ENCODE data around the gene EFHD2. TPM values are rescaled to one million over a fixed set of nuclear protein-coding genes. Genes with fewer than 3 reads are reported as not detected.
"Not testable (repeated sequence)": the region's sequence is repeated elsewhere in the genome, so short reads cannot be mapped to it uniquely, and the experiment has no call there.

The EFHD2 gene
- total RNA-seq, 2 experiments from 2014 or later, result 43.1 to 48.6 TPM

DNA sequence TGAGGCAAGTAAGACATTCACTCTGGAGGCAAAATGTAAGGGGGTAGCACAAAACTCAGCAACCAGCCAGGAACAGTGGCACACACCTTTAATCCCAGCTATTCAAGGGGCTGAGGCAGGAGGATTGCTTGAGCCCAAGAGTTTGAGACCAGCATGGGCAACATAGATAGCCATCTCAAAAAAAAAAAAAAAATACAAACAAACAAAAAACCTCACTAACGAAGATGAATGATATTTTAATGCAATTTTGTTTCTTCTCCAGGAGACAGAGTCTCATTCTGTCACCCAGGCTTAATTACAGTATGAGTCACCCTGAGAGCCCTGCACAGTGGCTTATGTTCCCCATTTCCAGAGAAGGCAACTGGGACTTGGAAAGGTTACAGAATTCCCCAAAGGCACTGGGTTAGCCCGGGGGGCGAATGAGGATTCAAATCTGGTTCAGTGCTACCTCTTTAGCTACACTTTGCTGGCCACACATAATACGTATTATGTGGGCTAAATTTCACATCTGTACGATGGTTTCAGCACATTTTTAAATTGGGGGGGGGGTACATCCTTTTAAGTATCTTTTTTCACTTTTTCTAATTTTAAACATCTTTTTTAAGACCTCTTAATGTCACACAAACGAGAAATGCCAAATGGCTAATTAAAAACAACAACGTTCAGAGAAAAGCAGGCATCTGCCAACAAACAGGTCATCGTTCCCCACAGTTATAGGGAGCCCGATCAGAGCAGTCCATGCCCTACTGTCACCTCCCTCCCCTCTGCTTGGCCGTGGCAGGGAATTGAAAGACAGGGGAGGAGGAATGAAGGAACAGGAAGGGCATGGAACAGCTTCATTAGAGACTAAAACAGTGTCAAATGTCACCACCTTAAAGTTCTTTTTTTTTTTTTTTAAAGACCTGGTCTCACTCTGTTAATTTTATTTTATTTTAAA lies 50.4 kb downstream of the EFHD2 start:
- ATAC-seq, result no peak
- Mint-ChIP-seq H3K9me3 (ENCODE audit: low read depth) (no peaks in the 10 kb centered on the region), H3K27ac (no peak overlapping the region), H3K4me3 (no peak overlapping the region), H3K36me3 (ENCODE audit: low read depth) (no peaks in the 10 kb centered on the region), H3K4me1 (no peaks in the 10 kb centered on the region), H3K27me3 (no peaks in the 10 kb centered on the region)
- intact Hi-C loops (cut with DNase I, micrococcal nuclease), result no loop called here
- CTCF ChIA-PET, result no interaction called here
- POLR2A ChIA-PET, result no interaction called here
- DNase-seq, result no peak

DNA sequence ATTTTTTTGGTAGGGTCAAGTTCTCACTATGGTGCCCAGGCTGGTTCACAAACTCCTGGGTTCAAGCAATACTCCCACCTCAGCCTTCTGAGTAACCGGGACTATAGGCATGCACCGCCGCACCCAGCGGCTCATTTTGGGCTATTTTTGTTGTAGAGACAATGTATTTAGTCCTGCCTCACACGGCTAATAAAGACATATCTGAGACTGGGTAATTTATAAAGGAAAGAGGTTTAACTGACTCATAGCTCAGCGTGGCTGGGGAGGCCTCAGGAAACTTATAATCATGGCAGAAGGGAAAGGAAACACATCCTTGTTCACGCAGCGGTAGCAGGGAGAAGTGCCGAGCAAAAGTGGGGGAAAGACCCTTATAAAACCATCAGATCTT lies 51.0 kb downstream of the EFHD2 start:
- ATAC-seq (no peak), DNase-seq (no peak)
- H3K4me1 Mint-ChIP-seq, result no peaks in the 10 kb centered on the region
- CTCF ChIA-PET, result no interaction called here
- no peak overlapping the region for H3K27ac Mint-ChIP-seq
- H3K36me3 Mint-ChIP-seq (ENCODE audit: low read depth), result no peaks in the 10 kb centered on the region
- no peaks in the 10 kb centered on the region for H3K27me3 Mint-ChIP-seq
- no peak overlapping the region for H3K4me3 Mint-ChIP-seq
- intact Hi-C loops (cut with DNase I, micrococcal nuclease), result no loop called here
- no peaks in the 10 kb centered on the region for H3K9me3 Mint-ChIP-seq (ENCODE audit: low read depth)
- POLR2A ChIA-PET, result no interaction called here

DNA sequence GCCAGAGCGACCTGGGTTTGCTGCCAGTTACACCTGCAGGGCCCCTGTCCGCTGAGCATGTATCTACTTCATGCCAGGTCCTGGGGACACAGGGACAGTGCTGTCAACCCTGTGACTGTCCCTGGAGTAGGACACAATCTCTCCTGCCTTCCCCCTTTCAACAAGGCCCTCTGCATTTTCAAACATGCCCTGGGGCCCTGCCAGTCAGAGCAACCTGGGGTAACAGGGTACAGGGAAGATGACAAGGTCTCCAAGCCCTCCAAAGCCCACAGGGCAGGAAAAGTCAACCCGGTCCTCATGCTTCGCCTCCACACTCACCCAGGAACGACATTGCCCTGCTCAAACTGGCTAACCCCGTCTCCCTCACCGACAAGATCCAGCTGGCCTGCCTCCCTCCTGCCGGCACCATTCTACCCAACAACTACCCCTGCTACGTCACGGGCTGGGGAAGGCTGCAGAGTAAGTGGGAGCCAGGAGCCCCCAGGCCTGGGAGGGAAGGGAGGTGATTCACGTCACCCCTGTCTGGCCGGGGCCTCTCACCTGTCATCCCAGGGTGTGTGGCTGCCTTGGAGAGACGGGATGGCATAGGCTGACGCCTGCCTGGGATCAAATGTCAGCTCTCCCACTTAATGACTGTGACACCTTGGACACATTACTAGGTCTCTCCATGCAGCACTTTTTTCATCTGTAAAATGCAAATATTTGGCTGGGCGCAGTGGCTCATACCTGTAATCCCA lies 53.5 kb downstream of the EFHD2 start:
- ATAC-seq; DNase-seq; H3K4me1 Mint-ChIP-seq; H3K4me3 Mint-ChIP-seq; H3K36me3 Mint-ChIP-seq (ENCODE audit: low read depth); H3K27me3 Mint-ChIP-seq; H3K9me3 Mint-ChIP-seq (ENCODE audit: low read depth); CTCF ChIA-PET; intact Hi-C loops (cut with DNase I, micrococcal nuclease); H3K27ac Mint-ChIP-seq; POLR2A ChIA-PET: not testable (repeated sequence)

DNA sequence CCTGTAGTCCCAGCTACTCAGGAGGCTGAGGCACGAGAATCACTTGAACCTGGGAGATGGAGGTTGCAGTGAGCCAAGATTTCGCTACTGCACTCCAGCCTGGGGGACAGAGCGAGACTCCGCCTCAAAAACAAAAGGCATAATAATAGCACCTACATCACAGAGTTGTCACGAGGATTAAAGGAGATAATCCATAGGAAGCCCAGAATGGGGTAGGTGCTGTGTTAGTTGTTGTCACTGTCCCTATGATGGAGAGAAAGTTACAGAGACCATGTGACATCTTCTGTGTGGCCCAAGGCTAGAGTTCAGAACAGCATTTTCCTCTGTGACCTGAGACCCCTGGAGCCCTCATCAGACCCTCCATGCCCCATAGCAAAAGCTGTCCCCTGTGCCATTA lies 54.2 kb downstream of the EFHD2 start:
- ATAC-seq; intact Hi-C loops (cut with DNase I, micrococcal nuclease); H3K4me1 Mint-ChIP-seq; DNase-seq; H3K27ac Mint-ChIP-seq; H3K9me3 Mint-ChIP-seq (ENCODE audit: low read depth); H3K27me3 Mint-ChIP-seq; CTCF ChIA-PET; H3K36me3 Mint-ChIP-seq (ENCODE audit: low read depth); H3K4me3 Mint-ChIP-seq; POLR2A ChIA-PET: not testable (repeated sequence)

DNA sequence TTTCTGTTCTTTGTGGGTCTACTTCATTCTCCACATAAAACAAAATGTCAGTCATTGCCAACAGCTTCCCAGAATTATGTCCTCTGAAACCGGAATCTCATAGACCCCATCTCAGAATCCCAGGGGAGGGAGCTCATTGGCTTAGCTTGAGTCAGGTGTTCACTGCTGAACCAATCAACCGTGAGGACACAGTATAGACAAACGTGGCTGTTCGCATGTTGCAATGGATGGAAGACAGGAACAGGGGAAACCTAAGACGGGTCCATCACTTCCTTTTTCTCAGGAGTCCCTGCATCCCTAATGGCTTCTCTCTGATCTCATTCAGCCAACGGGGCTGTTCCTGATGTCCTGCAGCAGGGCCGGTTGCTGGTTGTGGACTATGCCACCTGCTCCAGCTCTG lies 56.0 kb downstream of the EFHD2 start:
- Mint-ChIP-seq H3K36me3 (ENCODE audit: low read depth) (no peaks in the 10 kb centered on the region), H3K27ac (no peak overlapping the region), H3K9me3 (ENCODE audit: low read depth) (no peaks in the 10 kb centered on the region), H3K27me3 (peaks cover 2% of the 10 kb centered on the region), H3K4me3 (no peak overlapping the region), H3K4me1 (no peaks in the 10 kb centered on the region)
- ChIA-PET CTCF (no interaction called here), POLR2A (no interaction called here)
- ATAC-seq, result no peak
- intact Hi-C loops (cut with DNase I, micrococcal nuclease), result no loop called here
- DNase-seq, result no peak

DNA sequence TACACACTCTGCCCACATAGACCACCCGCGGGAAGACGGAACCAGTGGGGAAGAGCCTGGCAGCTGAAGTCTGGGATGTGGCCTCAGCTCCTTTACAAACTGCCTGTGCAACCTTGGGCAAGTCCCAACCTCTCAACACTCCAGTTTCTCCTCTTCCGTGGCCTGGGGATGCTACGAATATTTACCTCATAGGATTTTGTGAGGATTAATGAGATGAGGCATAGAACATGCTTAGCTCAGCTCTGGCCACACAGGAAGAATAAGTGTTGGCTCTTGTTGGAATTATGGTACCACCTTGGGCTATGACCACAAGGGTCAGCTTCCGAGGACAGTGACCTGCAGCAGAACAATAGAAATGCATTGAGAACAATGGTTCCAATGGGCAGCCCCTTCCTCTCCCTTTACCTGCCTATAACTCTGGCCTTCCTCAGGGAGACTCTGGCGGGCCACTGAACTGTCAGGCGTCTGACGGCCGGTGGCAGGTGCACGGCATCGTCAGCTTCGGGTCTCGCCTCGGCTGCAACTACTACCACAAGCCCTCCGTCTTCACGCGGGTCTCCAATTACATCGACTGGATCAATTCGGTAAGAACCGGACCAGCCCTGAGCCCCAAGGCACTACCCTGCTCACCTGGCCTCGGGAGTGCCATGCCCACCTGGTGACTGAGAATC lies 57.4 kb downstream of the EFHD2 start:
- CTCF ChIA-PET; H3K36me3 Mint-ChIP-seq (ENCODE audit: low read depth); H3K4me1 Mint-ChIP-seq; ATAC-seq; H3K4me3 Mint-ChIP-seq; H3K27ac Mint-ChIP-seq; DNase-seq; H3K27me3 Mint-ChIP-seq; POLR2A ChIA-PET; intact Hi-C loops (cut with DNase I, micrococcal nuclease); H3K9me3 Mint-ChIP-seq (ENCODE audit: low read depth): not testable (repeated sequence)

DNA sequence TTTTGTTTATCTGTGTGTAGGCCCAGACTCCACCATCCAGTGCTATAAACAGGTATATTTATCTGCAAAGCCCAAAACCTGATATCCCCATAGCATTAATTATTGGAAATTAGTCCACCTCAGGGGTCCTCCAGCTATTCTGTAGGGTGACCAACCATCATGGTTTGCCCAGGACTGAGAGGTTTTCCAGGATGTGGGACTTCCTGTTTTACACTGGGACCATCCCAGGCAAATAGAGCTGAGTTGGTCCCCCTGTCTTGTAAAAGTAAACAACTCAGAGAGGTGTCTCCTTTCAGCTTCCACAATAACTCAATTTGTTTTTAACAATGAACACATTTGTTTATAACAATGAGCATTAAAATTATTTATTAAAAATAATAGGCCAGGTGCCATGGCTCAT lies 58.5 kb downstream of the EFHD2 start:
- CTCF ChIA-PET, result interaction anchor here (0.6 kb wide), 1 partner anchor 1539 kb away, joined by 3 read pairs; no protein-coding TSS in a partner anchor

DNA sequence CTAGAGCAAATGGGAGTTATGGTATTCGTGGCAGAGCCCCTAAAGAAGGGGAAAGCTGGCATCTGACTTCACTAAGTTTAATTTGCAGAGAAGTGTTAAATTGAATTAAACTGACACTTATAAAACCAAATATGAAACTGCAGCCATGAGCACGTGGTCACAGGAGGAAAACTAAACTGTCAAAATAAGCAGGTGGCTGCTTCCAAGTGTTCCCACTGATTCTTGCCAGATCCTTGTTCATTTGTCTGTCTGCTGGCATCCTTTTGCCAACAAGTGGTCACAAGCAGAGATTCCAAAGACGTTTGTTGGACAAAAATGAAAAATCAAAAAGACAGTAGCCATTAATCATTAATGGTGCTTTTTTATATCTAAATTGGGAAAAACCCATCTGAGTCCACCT lies 59.7 kb downstream of the EFHD2 start:
- H3K36me3 Mint-ChIP-seq (ENCODE audit: low read depth), result no peaks in the 10 kb centered on the region
- intact Hi-C loops (cut with DNase I, micrococcal nuclease), result no loop called here
- no peaks in the 10 kb centered on the region for H3K4me1 Mint-ChIP-seq
- ATAC-seq (no peak), DNase-seq (no peak)
- CTCF ChIA-PET, result interaction anchor here (0.5 kb wide), 1 partner anchor 102 kb away, joined by 4 read pairs; no protein-coding TSS in a partner anchor
- no peaks in the 10 kb centered on the region for H3K9me3 Mint-ChIP-seq (ENCODE audit: low read depth)
- POLR2A ChIA-PET, result no interaction called here
- H3K27ac Mint-ChIP-seq, result no peak overlapping the region
- peaks cover 2% of the 10 kb centered on the region for H3K27me3 Mint-ChIP-seq
- no peak overlapping the region for H3K4me3 Mint-ChIP-seq

More for the DNA sequence above, 58.5 kb downstream of the EFHD2 start:
- H3K36me3 Mint-ChIP-seq (ENCODE audit: low read depth), result no peaks in the 10 kb centered on the region
- DNase-seq (no peak), ATAC-seq (no peak)
- intact Hi-C loops (cut with DNase I, micrococcal nuclease), result no loop called here
- H3K9me3 Mint-ChIP-seq (ENCODE audit: low read depth), result no peaks in the 10 kb centered on the region
- H3K27me3 Mint-ChIP-seq, result peaks cover 2% of the 10 kb centered on the region
- no peak overlapping the region for H3K4me3 Mint-ChIP-seq
- POLR2A ChIA-PET, result no interaction called here
- H3K27ac Mint-ChIP-seq, result no peak overlapping the region
- H3K4me1 Mint-ChIP-seq, result no peaks in the 10 kb centered on the region

DNA sequence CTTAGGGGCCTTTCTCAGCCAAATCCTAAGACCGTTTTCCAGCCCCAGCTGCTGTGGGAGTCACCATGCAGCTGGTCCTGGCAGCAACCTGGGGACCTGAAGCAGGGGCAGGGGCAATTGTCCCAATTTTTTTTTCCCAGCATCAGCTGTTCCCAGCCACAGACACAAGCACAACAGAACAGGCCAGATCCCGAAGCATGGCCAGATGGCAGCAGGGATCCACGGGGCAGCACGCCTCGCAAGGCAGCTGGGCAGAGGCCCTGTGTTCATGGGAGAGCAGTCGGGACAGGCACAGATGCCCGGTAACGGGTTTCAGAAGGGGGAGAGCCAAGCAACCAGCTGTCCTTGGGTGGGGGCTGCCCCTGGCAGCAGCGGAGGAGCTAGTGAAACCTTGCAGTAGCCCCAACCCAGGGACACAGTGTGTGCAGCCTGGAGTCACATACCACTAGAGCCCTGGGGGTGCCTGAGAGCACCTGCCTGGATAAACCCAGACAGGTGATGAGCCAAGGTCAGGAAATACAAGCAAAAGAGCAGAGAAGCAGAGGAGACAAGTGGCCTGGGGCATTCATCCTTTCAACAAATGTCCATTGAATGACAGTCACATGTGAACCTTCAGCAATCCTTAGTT lies 60.2 kb downstream of the EFHD2 start:
- CTCF ChIA-PET; H3K4me1 Mint-ChIP-seq; intact Hi-C loops (cut with DNase I, micrococcal nuclease); ATAC-seq; POLR2A ChIA-PET; H3K27me3 Mint-ChIP-seq; H3K27ac Mint-ChIP-seq; H3K4me3 Mint-ChIP-seq; H3K36me3 Mint-ChIP-seq (ENCODE audit: low read depth); DNase-seq; H3K9me3 Mint-ChIP-seq (ENCODE audit: low read depth): not testable (repeated sequence)

DNA sequence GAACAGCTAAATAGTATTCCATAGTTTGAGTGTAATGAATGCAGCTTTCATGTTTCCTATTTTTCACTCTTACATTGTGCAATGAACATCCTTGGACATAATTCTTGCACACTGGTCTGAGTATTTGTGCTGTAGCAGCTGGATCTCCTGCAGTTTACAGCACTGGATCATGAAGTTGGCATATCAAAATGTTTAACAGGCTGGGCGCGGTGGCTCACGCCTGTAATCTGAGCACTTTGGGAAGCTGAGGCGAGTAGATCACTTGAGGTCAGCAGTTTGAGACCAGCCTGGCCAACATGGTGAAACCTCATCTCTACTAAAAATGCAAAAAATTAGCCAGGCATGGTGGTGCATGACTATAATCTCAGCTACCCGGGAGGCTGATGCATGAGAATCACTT lies 61.4 kb downstream of the EFHD2 start:
- DNase-seq; CTCF ChIA-PET; H3K27ac Mint-ChIP-seq; H3K4me3 Mint-ChIP-seq; H3K27me3 Mint-ChIP-seq; ATAC-seq; intact Hi-C loops (cut with DNase I, micrococcal nuclease); H3K9me3 Mint-ChIP-seq (ENCODE audit: low read depth); H3K36me3 Mint-ChIP-seq (ENCODE audit: low read depth); H3K4me1 Mint-ChIP-seq: not testable (repeated sequence)
- POLR2A ChIA-PET, result interaction anchor here (0.6 kb wide), 1 partner anchor 17 kb away, joined by 3 read pairs; no protein-coding TSS in a partner anchor

DNA sequence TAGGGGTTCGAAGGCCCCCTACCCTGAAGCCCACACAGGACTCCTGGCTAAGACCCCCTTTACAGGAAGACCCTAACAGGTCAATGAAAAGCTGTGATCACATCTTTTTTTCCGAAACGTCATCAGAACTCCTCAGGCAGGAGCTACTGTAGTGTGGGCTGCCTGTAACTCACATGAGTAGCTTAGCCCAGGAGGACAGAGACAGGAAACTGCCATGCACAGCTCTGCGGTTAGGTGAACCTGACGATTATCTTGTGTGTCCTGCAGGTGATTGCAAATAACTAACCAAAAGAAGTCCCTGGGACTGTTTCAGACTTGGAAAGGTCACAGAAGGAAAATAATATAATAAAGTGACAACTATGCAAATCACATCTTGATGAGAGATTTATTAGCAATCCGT lies 62.0 kb downstream of the EFHD2 start:
- H3K27me3 Mint-ChIP-seq; H3K27ac Mint-ChIP-seq; CTCF ChIA-PET; H3K4me3 Mint-ChIP-seq; H3K36me3 Mint-ChIP-seq (ENCODE audit: low read depth); intact Hi-C loops (cut with DNase I, micrococcal nuclease); DNase-seq; ATAC-seq; H3K4me1 Mint-ChIP-seq; POLR2A ChIA-PET; H3K9me3 Mint-ChIP-seq (ENCODE audit: low read depth): not testable (repeated sequence)
